Mesothelial cell of epicardium (in vitro differentiated cells): Measurements from ENCODE around the gene DHX57. TPM values are rescaled to one million over a fixed set of nuclear protein-coding genes. Genes with fewer than 3 reads are reported as not detected.

Experiments used
- DNase-seq, 2 experiments: peaks; one replicate each; pipeline ENCODE4 v3.0.0; 2021; ENCODE audit warnings: low spot score in 2 of 2; ENCODE audit not compliant: unreplicated experiment in 2 of 2
- H3K27ac Mint-ChIP-seq: 2 replicates; pipeline ENCODE4 v1.8.0; 2021; ENCODE audit warnings: mixed read lengths
- H3K27me3 Mint-ChIP-seq: 2 replicates; pipeline ENCODE4 v1.8.0; 2021; ENCODE audit warnings: low read depth, mixed read lengths
- H3K36me3 Mint-ChIP-seq: 2 replicates; pipeline ENCODE4 v1.8.0; 2021; ENCODE audit warnings: mixed read lengths
- H3K4me1 Mint-ChIP-seq: 2 replicates; pipeline ENCODE4 v1.8.0; 2021; ENCODE audit warnings: mixed read lengths
- H3K4me3 Mint-ChIP-seq: 2 replicates; pipeline ENCODE4 v1.8.0; 2021; ENCODE audit warnings: mild to moderate bottlenecking, moderate library complexity, mixed read lengths
- H3K9me3 Mint-ChIP-seq: 2 replicates; pipeline ENCODE4 v1.8.0; 2021; ENCODE audit warnings: mixed read lengths
- total RNA-seq: library from RNA; stranded (reverse); gene quantifications from 3 replicates; pipeline ENCODE4 v1.2.1, GENCODE V29; 2021
- TF ChIP-seq, protein P1 (sequence below): fragments of 200-600 bp; sonication (generic); IDR thresholded peaks from one replicate; pipeline ENCODE4 v1.5.0; 2021; ENCODE audit warnings: antibody characterized with exemption; ENCODE audit not compliant: unreplicated experiment

DHX57 gene
- total RNA-seq, 1 donor from 2014 or later: 33.7 TPM

DNA sequence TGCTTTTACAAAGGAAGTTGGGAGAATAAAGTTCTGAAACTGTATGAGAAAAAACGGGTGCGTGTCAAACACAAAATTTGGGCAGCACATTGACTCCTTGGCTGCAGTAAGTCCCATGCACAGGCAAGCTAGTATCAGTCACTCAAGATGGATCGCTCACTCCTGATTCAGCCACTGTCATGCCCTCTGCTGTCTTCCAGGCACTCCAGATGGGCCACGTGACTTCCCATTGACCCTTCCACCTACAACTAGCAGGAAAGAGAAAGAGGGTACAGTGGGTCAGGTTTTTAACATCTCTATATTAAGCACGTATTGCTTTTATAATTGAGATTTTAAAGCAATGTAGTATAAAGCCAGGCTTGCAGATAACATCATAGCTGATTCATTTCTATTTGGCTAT lies 22.5 kb upstream of the DHX57 start:
- TF ChIP-seq, protein P1, sequence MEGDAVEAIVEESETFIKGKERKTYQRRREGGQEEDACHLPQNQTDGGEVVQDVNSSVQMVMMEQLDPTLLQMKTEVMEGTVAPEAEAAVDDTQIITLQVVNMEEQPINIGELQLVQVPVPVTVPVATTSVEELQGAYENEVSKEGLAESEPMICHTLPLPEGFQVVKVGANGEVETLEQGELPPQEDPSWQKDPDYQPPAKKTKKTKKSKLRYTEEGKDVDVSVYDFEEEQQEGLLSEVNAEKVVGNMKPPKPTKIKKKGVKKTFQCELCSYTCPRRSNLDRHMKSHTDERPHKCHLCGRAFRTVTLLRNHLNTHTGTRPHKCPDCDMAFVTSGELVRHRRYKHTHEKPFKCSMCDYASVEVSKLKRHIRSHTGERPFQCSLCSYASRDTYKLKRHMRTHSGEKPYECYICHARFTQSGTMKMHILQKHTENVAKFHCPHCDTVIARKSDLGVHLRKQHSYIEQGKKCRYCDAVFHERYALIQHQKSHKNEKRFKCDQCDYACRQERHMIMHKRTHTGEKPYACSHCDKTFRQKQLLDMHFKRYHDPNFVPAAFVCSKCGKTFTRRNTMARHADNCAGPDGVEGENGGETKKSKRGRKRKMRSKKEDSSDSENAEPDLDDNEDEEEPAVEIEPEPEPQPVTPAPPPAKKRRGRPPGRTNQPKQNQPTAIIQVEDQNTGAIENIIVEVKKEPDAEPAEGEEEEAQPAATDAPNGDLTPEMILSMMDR: no peak
- Mint-ChIP-seq H3K27me3 (no peaks in the 10 kb centered on the region), H3K9me3 (no peaks in the 10 kb centered on the region), H3K36me3 (no peaks in the 10 kb centered on the region), H3K27ac (no peak overlapping the region), H3K4me3 (no peak overlapping the region), H3K4me1 (no peaks in the 10 kb centered on the region)
- no peak for DNase-seq

DNA sequence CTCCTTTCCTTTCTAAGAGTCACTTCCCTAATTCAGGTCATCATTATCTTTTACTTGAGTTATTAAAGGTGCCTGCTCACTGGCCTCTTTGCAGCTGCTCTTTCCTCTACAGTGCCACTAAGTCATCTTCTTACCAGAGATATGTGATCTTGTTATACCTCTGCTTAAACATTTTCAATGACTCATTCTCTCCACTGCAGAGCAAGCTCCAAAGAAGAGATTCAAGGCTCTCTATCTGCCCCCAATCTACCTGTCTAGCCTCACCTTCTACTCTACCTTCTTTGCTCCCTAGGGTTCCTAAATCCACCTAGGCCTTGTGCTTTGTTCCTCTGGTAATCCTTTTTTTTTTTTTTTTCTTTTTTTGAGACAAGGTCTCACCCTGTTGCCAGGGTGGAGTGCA lies 17.1 kb upstream of the DHX57 start:
- Mint-ChIP-seq H3K27ac (no peak overlapping the region), H3K9me3 (no peaks in the 10 kb centered on the region), H3K4me1 (no peaks in the 10 kb centered on the region), H3K4me3 (no peak overlapping the region), H3K36me3 (no peaks in the 10 kb centered on the region), H3K27me3 (no peaks in the 10 kb centered on the region)
- DNase-seq: no peak
- TF ChIP-seq, protein P1: no peak

DNA sequence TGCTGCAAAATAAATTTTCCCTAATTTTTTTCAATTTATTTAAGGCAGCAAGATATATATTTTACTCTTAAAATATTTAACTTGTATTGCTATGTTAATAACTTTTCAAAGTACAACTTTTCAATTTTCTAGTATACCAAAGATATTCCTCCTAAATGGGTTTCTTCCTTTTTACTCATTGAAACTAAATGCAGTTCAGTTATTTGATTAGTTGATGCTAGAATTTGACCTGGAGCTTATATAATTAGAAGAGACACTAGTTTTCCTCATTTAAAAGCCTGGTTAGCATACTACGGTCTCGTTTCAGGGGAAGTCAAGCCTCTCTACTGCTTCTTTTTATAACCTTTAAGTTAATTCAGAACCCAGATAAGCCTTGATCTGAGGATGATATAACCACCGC lies 13.8 kb upstream of the DHX57 start, which contains the start of gene ARHGEF33:
Gene ARHGEF33 (plus strand): TSS at position 301 of the 400 bp plus-strand sequence. CDS start 29,573 bp downstream, outside the sequence.
- H3K4me3 Mint-ChIP-seq: no peak within 1 kb of the TSS
- no peaks in the 10 kb centered on the region for H3K27me3 Mint-ChIP-seq
- TF ChIP-seq, protein P1: no peak
- H3K4me1 Mint-ChIP-seq: no peaks in the 10 kb centered on the region
- H3K27ac Mint-ChIP-seq: no peak within 1 kb of the TSS
- no peaks in the 10 kb centered on the region for H3K36me3 Mint-ChIP-seq
- DNase-seq: no peak
- H3K9me3 Mint-ChIP-seq: no peaks in the 10 kb centered on the region

DNA sequence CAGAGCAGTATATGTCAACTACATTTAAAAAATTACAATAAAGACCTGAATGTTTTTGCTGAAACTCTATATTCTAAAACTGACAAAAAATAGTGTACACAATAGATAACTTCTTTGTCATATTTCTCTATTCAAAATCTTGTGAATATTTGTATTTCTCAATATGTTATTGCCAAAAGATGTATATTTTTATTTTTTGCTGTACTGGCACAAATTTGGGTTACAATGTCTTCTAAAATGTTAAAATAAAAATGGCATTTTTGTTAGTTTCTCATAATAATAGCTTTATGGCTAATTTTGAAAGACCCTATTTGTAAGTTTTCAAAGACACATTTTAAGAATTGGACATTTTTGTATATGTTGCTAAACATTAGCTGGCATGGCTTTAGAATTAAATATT lies 13.3 kb upstream of the DHX57 start:
- Mint-ChIP-seq H3K36me3 (no peaks in the 10 kb centered on the region), H3K9me3 (no peaks in the 10 kb centered on the region), H3K27me3 (no peaks in the 10 kb centered on the region), H3K4me3 (no peak overlapping the region), H3K4me1 (no peaks in the 10 kb centered on the region), H3K27ac (no peak overlapping the region)
- TF ChIP-seq, protein P1: no peak
- DNase-seq: no peak

DNA sequence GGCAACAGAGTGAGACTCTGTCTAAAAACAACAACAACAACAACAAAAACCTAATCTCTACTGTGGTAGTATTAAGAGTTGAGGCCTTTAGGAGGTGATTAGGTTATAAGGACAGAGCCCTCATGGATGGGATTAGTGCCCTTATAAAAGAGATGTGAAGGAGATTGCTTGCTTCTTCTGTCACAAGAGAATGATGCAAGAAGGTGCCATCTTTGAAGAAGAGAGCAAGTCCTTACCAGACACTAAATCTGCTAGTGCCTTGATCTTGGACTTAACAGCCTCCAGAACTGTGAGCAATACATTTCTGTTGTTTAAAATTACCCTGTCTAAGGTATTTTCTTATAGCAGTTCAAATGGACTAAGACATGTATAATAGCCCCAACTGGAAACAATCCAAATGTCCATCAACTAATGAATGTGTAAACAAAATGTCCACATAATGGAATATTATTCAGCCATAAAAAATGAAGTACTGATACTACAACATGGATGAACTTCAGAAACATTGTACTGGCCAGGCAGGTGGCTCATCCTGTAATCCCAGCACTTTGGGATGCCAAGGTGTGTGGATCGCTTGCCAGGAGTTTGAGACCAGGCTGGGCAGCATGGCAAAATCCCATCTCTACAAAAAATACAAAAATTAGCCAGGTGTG lies 12.3 kb upstream of the DHX57 start:
- Mint-ChIP-seq H3K27ac (no peak overlapping the region), H3K4me1 (no peaks in the 10 kb centered on the region), H3K9me3 (no peaks in the 10 kb centered on the region), H3K27me3 (no peaks in the 10 kb centered on the region), H3K4me3 (no peak overlapping the region), H3K36me3 (no peaks in the 10 kb centered on the region)
- TF ChIP-seq, protein P1: no peak
- no peak for DNase-seq
